CD4-positive, alpha-beta T cell treated with Interleukin-6 at 100 ng/mL for 8 hours (primary cell): ENCODE data around the gene KLHL22.
"Not testable (repeated sequence)": the region's sequence is repeated elsewhere in the genome, so short reads cannot be mapped to it uniquely, and the experiment has no call there.

Experiments
- DNase-seq: peaks from one replicate; pipeline ENCODE4 v3.0.0-alpha.2; 2020; ENCODE audit warnings: mixed read lengths, low spot score

The KLHL22 gene

GRCh38 chr22:20503816-20504215, 8.2 kb upstream of the KLHL22 start:
- no peak for DNase-seq

- no peak for DNase-seq
Measured at GRCh38 chr22:20499769-20500168, 4.2 kb upstream of the KLHL22 start.

GRCh38 chr22:20498913-20499312, 3.3 kb upstream of the KLHL22 start:
- DNase-seq: no peak

GRCh38 chr22:20497426-20497825, 1.8 kb upstream of the KLHL22 start:
- no peak for DNase-seq

- DNase-seq: peak; percentile 90
Measured at GRCh38 chr22:20495861-20496681, 476 bp upstream of the KLHL22 start.

GRCh38 chr22:20491346-20491745, 4.2 kb downstream of the KLHL22 start:
- no peak for DNase-seq

GRCh38 chr22:20490941-20491307, 4.7 kb downstream of the KLHL22 start:
- DNase-seq: no peak

GRCh38 chr22:20490183-20490940, 5.2 kb downstream of the KLHL22 start:
- no peak for DNase-seq

- no peak for DNase-seq
Measured at GRCh38 chr22:20488946-20489345, 6.6 kb downstream of the KLHL22 start.

GRCh38 chr22:20487715-20488114, 7.9 kb downstream of the KLHL22 start:
- no peak for DNase-seq

GRCh38 chr22:20486229-20486628, 9.4 kb downstream of the KLHL22 start:
- DNase-seq: no peak

GRCh38 chr22:20484948-20485683, 10.5 kb downstream of the KLHL22 start:
- DNase-seq: no peak

- DNase-seq: no peak
Measured at GRCh38 chr22:20483771-20484170, 11.8 kb downstream of the KLHL22 start.

- not testable (repeated sequence) for DNase-seq
Measured at GRCh38 chr22:20483143-20483506, 12.5 kb downstream of the KLHL22 start.

- DNase-seq: no peak
Measured at GRCh38 chr22:20479612-20480196, 15.9 kb downstream of the KLHL22 start.

- not testable (repeated sequence) for DNase-seq
Measured at GRCh38 chr22:20478059-20478458, 17.5 kb downstream of the KLHL22 start.

- DNase-seq: not testable (repeated sequence)
Measured at GRCh38 chr22:20475569-20475968, 20.0 kb downstream of the KLHL22 start.

GRCh38 chr22:20475115-20475436, 20.5 kb downstream of the KLHL22 start:
- no peak for DNase-seq

- no peak for DNase-seq
Measured at GRCh38 chr22:20472629-20473442, 22.8 kb downstream of the KLHL22 start.

GRCh38 chr22:20471126-20471833, 24.3 kb downstream of the KLHL22 start:
- no peak for DNase-seq

- DNase-seq: not testable (repeated sequence)
Measured at GRCh38 chr22:20470525-20470924, 25.1 kb downstream of the KLHL22 start.
